LoVo (cell line): ENCODE data around the gene KIR3DL1.
"Not testable (repeated sequence)": the region's sequence is repeated elsewhere in the genome, so short reads cannot be mapped to it uniquely, and the experiment has no call there.

ENCODE experiments used
- DNase-seq: peaks from one replicate; pipeline ENCODE4 v3.0.0-alpha.2; 2016; ENCODE audit warnings: low spot score

Gene KIR3DL1

GRCh38 chr19:54816251-54816650 lies at the start of gene KIR3DL1:
TSS of gene KIR3DL1 (plus strand) at chr19:54816468.
- DNase-seq: not testable (repeated sequence)

DNA sequence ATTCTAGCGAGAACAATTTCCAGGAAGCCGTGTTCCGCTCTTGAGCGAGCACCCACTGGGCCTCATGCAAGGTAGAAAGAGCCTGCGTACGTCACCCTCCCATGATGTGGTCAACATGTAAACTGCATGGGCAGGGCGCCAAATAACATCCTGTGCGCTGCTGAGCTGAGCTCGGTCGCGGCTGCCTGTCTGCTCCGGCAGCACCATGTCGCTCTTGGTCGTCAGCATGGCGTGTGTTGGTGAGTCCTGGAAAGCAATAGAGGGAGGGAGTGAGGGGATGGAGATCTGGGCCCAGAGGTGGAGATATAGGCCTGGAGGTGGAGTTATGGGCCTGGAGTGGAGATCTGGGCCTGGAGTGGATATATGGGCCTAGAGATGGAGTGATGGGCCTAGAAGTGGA lies 46.6 kb upstream of the KIR3DL1 start, which contains the start of gene KIR2DL1:
Gene KIR2DL1, plus strand, starts transcription at position 148 of the 400 bp plus-strand sequence. Its CDS starts 58 bp downstream, at position 206.
- DNase-seq: not testable (repeated sequence)

GRCh38 chr19:54770511-54770910 lies 45.8 kb upstream of the KIR3DL1 start:
- not testable (repeated sequence) for DNase-seq

GRCh38 chr19:54771018-54771960 lies 45.0 kb upstream of the KIR3DL1 start:
- peak; percentile 46 for DNase-seq

DNA sequence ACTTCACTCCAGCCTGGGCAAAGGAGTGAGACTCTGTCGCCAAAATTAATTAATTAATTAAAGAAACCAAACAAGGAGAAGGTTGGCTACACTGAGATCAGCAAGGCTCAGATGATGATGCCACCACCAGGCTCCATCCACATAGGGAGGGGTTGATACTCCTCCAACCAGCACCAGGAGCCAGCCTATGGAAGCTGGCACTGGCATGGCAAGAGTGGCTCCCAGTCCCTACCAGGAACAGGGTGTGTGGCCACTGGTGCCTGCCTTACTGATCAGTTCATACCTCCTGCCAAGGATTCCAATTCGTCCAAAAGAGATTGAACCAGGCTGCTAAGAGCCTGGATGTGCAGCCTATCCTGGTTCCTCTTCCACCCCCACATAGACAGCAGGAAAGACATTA lies 43.6 kb upstream of the KIR3DL1 start:
- DNase-seq: not testable (repeated sequence)

- DNase-seq: not testable (repeated sequence)
These were observed 41.0 kb upstream of the KIR3DL1 start for GRCh38 chr19:54775095-54775815.

DNA sequence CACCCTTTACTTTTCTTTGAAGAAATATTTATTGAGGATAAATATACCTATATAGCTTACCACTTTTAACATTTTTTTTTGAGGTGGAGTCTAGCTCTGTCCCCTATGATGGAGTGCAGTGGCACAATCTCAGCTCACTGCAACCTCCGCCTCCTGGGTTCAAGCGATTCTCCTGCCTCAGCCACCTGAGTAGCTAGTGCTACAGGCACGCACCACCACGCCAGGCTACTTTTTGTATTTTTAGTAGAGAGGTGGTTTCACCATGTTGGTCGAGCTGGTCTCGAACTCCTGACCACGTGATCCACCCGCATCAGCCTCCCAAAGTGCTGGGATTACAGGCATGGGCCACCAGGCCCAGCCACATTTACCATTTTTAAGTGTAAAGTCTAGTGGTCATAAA lies 40.4 kb upstream of the KIR3DL1 start:
- DNase-seq: not testable (repeated sequence)

DNA sequence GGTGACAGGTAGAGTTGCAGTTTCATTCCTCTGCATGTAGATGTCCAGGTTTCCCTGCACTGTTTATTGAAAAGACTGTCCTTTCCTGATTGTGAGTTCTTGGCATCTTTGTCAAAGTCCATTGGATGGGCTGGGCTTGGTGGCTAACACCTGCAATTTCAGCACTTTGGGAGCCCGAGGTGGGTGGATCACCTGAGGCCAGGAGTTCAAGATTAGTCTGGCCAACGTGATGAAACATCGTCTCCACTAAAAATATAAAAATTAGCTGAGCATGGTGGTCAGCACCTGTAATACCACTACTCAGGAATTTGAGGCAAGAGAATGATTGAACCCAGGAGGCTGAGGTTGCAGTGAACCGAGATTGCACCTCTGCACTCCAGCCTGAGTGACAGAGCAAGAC lies 38.4 kb upstream of the KIR3DL1 start:
- DNase-seq: not testable (repeated sequence)

GRCh38 chr19:54778896-54779295 lies 37.4 kb upstream of the KIR3DL1 start:
- DNase-seq: not testable (repeated sequence)

- not testable (repeated sequence) for DNase-seq
These were observed 33.4 kb upstream of the KIR3DL1 start for GRCh38 chr19:54782916-54783315.

DNA sequence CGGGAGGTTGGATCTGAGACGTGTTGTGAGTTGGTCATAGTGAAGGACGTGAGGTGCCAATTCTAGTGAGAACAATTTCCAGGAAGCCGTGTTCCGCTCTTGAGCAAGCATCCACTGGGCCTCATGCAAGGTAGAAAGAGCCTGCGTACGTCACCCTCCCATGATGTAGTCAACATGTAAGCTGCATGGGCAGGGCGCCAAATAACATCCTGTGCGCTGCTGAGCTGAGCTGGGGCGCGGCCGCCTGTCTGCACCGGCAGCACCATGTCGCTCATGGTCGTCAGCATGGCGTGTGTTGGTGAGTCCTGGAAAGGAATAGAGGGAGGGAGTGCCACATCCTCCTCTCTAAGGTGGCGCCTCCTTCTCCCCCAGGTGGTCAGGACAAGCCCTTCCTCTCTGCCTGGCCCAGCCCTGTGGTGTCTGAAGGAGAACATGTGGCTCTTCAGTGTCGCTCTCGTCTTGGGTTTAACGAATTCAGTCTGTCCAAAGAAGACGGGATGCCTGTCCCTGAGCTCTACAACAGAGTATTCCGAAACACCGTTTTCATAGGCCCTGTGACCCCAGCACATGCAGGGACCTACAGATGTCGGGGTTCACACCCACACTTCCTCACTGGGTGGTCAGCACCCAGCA lies 30.1 kb upstream of the KIR3DL1 start:
- DNase-seq: not testable (repeated sequence)

DNA sequence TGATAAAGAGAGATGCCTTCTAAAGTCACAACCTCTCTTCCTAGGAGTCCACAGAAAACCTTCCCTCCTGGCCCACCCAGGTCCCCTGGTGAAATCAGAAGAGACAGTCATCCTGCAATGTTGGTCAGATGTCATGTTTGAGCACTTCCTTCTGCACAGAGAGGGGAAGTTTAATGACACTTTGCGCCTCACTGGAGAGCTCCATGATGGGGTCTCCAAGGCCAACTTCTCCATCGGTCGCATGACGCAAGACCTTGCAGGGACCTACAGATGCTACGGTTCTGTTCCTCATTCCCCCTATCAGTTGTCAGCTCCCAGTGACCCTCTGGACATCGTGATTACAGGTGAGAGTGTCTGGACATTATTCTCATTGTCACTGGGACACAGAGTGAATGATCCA lies 28.1 kb upstream of the KIR3DL1 start:
- not testable (repeated sequence) for DNase-seq

DNA sequence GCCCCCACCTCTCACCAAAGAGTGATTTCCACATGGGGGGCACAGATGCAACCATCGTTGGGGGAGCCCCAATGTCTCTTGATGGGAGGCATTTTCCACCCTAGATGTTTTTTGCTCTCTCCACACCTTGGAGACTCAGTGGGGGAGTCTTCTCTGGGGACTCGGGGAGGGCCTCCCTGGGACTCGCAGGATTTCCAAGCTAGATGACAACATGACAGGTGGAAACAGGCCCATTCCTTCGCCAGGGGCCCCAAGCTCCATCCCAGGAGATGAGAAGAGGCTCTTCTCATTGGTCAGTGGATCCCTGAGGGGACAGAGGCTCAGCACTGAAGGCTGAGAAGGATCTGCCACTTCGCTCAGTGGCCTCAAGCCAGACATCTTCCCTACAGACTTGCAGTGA lies 25.6 kb upstream of the KIR3DL1 start:
- no peak for DNase-seq

DNA sequence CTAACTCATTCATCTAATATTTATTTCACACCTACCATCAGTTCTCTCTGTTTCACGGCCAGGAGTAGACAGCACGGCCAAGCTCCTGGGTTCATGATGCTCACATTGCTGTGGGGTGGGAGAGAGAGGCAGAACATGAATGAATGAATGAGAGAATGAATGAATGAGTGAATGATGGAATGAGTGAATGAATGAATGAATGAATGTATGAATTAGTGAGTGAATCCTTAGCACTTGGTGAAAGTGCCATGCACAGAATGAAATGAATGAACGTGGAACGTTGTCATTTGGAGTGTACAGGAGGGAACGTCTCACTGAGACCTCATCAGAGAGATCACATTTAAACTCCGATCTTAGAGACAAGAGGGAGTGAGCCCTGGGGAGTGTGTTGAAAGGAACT lies 24.8 kb upstream of the KIR3DL1 start:
- no peak for DNase-seq

- DNase-seq: no peak
These were observed 23.5 kb upstream of the KIR3DL1 start for GRCh38 chr19:54792814-54793213.

- no peak for DNase-seq
These were observed 20.5 kb upstream of the KIR3DL1 start for GRCh38 chr19:54795758-54796157.

GRCh38 chr19:54803410-54803809 lies 12.9 kb upstream of the KIR3DL1 start, which contains the start of gene KIR2DL4:
TSS of gene KIR2DL4 (plus strand) at chr19:54803610. CDS start at chr19:54803652, 42 bp downstream.
- no peak for DNase-seq

DNA sequence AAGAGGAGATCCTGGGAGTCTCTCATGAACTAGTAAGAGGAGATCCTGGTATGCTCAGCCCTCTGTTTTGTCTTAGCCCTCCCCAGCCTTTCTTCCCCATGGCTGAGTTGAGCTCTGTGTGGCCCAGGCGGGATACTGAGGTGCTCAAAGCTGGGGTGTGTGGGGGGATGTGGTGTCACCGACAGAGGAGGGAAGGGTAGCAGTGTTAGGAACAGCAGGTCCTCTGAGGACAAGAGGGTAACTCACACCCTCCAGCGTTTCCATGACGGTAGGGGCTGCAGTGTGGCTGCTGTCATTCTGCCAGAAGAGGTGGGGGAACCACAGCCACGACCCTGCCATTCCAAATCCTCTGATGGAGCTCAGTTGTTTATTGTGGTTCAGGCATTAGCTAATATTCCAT lies 12.2 kb upstream of the KIR3DL1 start:
- no peak for DNase-seq

DNA sequence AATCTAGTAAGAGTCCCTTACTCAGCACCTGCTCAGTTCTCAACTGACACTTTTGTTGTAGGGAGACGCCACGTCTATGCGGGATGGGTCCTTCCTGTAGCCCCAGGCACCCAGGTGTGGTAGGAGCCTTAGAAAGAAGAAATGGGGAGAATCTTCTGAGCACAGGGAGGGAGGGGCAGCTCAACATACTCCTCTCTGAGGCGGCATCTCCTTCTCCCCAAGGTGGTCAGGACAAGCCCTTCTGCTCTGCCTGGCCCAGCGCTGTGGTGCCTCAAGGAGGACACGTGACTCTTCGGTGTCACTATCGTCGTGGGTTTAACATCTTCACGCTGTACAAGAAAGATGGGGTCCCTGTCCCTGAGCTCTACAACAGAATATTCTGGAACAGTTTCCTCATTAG lies 11.7 kb upstream of the KIR3DL1 start:
- no peak for DNase-seq

- DNase-seq: no peak
These were observed 10.4 kb upstream of the KIR3DL1 start for GRCh38 chr19:54805665-54806515.

GRCh38 chr19:54806516-54806838 lies 9.8 kb upstream of the KIR3DL1 start:
- no peak for DNase-seq
